ENCODE results near the gene NEDD4L. TPM values are rescaled to one million over a fixed set of nuclear protein-coding genes. Genes with fewer than 3 reads are reported as not detected.

NEDD4L gene
- total RNA-seq, 1 donor from 2014 or later = 93.9 TPM

DNA sequence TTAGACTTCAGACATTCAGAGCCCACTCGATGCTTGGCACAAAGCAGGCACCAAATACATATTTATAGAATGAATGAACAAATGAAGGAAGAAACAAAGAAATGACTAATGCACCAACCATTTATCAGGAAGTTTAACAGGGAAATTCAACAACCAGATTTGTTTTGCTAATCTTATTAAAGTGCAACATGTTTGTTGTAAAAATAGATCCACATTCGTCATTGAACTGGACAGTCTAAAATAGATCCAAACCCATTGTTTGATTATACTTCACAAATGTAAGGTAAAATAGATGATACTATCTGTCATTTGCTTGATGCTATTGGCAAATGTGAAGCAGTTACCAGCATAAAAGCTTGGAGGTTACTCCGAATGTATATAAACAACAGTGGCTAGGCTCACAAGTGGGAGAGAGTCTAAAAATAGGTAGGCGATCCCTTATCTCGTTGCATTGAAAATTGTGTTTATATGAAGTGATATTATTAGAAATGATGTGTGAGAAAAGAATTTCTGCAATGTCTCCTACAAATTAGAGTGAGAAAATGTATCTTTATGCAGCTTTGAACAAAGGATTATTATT, 246.2 kb downstream of the NEDD4L start:
- Histone ChIP-seq H3K4me1 (ENCODE audit: insufficient read depth, low read length) (peaks cover 37% of the 10 kb centered on the region), H3K4me2 (ENCODE audit: low read length) (peak overlapping the region; percentile 57), H3K27ac (ENCODE audit: low read depth, low read length) (peak overlapping the region; percentile 50), H4K20me1 (ENCODE audit: insufficient read depth, low read length) (peaks cover 64% of the 10 kb centered on the region), H3K4me3 (ENCODE audit: insufficient read depth, low read depth, low read length) (no peak overlapping the region), H3K27me3 (ENCODE audit: insufficient read depth, low read length) (no peaks in the 10 kb centered on the region), H2AFZ (ENCODE audit: low read depth, low read length) (no peak overlapping the region), H3K36me3 (ENCODE audit: insufficient read depth, low read length) (no peaks in the 10 kb centered on the region), H3K9ac (ENCODE audit: low read length) (no peak overlapping the region), H3K79me2 (ENCODE audit: insufficient read depth, low read length) (peaks cover 62% of the 10 kb centered on the region), H3K9me3 (ENCODE audit: insufficient read depth, low read depth, low read length) (no peaks in the 10 kb centered on the region)
- Mint-ChIP-seq H3K36me3 (ENCODE audit: low read depth, unreplicated experiment) (no peaks in the 10 kb centered on the region), H3K27ac (ENCODE audit: unreplicated experiment) (no peak overlapping the region), H3K4me1 (ENCODE audit: low read depth, unreplicated experiment) (peaks cover 50% of the 10 kb centered on the region), H3K4me3 (ENCODE audit: unreplicated experiment) (no peak overlapping the region), H3K27me3 (ENCODE audit: low read depth, unreplicated experiment) (no peaks in the 10 kb centered on the region), H3K9me3 (ENCODE audit: unreplicated experiment) (no peaks in the 10 kb centered on the region)
- TF ChIP-seq, protein P1, sequence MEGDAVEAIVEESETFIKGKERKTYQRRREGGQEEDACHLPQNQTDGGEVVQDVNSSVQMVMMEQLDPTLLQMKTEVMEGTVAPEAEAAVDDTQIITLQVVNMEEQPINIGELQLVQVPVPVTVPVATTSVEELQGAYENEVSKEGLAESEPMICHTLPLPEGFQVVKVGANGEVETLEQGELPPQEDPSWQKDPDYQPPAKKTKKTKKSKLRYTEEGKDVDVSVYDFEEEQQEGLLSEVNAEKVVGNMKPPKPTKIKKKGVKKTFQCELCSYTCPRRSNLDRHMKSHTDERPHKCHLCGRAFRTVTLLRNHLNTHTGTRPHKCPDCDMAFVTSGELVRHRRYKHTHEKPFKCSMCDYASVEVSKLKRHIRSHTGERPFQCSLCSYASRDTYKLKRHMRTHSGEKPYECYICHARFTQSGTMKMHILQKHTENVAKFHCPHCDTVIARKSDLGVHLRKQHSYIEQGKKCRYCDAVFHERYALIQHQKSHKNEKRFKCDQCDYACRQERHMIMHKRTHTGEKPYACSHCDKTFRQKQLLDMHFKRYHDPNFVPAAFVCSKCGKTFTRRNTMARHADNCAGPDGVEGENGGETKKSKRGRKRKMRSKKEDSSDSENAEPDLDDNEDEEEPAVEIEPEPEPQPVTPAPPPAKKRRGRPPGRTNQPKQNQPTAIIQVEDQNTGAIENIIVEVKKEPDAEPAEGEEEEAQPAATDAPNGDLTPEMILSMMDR (IDR thresholded peaks at IDR 0.05; ENCODE audit: insufficient read depth, low read depth, low read length) = no peak
- no peak for TF ChIP-seq EZH2 (IDR thresholded peaks at IDR 0.05; ENCODE audit: insufficient read depth, low read length)
- FAIRE-seq (peak; percentile 39), DNase-seq (ENCODE audit: low read depth) (peak; percentile 73)

DNA sequence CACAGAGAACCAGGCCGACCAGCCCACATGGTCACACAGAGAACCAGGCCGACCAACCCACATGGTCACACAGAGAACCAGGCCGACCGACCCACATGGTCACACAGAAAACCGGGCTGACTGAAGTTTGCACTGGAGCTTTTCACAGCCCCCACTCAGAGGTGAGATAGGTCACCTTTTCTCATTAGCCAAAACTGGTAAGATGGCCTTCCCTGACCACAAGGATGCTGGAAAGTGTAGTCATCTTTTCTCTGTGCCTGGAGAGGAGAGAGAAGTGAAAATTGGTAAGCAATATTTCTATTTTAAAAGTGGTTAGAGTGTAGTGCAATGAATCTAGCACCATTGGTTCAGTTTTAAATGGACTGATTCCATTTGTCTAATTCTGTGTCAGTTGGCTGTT, 247.1 kb downstream of the NEDD4L start:
- Histone ChIP-seq H4K20me1 (ENCODE audit: insufficient read depth, low read length) (peaks cover 64% of the 10 kb centered on the region), H3K9ac (ENCODE audit: low read length) (peak overlapping the region; percentile 40), H3K79me2 (ENCODE audit: insufficient read depth, low read length) (peaks cover 57% of the 10 kb centered on the region), H3K36me3 (ENCODE audit: insufficient read depth, low read length) (no peaks in the 10 kb centered on the region), H3K9me3 (ENCODE audit: insufficient read depth, low read depth, low read length) (no peaks in the 10 kb centered on the region), H2AFZ (ENCODE audit: low read depth, low read length) (no peak overlapping the region), H3K4me1 (ENCODE audit: insufficient read depth, low read length) (peaks cover 37% of the 10 kb centered on the region), H3K4me3 (ENCODE audit: insufficient read depth, low read depth, low read length) (no peak overlapping the region), H3K27me3 (ENCODE audit: insufficient read depth, low read length) (no peaks in the 10 kb centered on the region), H3K4me2 (ENCODE audit: low read length) (peak overlapping the region; percentile 57), H3K27ac (ENCODE audit: low read depth, low read length) (peak overlapping the region; percentile 77)
- no peak for FAIRE-seq
- Mint-ChIP-seq H3K27ac (ENCODE audit: unreplicated experiment) (peak overlapping the region; percentile 14), H3K4me3 (ENCODE audit: unreplicated experiment) (no peak overlapping the region), H3K27me3 (ENCODE audit: low read depth, unreplicated experiment) (no peaks in the 10 kb centered on the region), H3K4me1 (ENCODE audit: low read depth, unreplicated experiment) (peaks cover 54% of the 10 kb centered on the region), H3K36me3 (ENCODE audit: low read depth, unreplicated experiment) (no peaks in the 10 kb centered on the region), H3K9me3 (ENCODE audit: unreplicated experiment) (no peaks in the 10 kb centered on the region)
- TF ChIP-seq EZH2 (IDR thresholded peaks at IDR 0.05; ENCODE audit: insufficient read depth, low read length) = no peak
- TF ChIP-seq, protein P1 (IDR thresholded peaks at IDR 0.05; ENCODE audit: insufficient read depth, low read depth, low read length) = no peak
- DNase-seq (ENCODE audit: low read depth) = no peak

DNA sequence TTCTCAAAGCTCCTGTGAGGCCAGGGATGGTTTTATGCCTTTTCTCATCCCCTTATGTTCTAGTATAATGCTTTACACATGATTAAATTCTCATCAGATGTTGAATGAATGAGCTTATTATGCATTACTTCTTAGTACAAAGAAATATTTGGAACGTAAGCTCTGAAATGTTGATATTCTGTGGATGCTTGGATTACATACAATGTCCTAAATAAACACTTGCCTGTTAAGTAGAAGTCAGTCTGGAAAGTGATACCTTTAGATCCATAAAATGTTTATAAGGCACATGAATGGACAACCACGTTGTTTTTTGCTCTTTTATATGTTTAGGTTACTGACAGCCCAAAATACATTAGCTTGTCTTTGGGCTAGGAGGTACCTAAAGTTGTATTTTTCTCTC, 248.6 kb downstream of the NEDD4L start:
- FAIRE-seq = no peak
- no peaks in the 10 kb centered on the region for H3K9me3 ChIP-seq (ENCODE audit: insufficient read depth, low read depth, low read length)
- Mint-ChIP-seq H3K4me1 (ENCODE audit: low read depth, unreplicated experiment) (peaks cover 49% of the 10 kb centered on the region), H3K27me3 (ENCODE audit: low read depth, unreplicated experiment) (no peaks in the 10 kb centered on the region), H3K27ac (ENCODE audit: unreplicated experiment) (no peak overlapping the region), H3K9me3 (ENCODE audit: unreplicated experiment) (no peaks in the 10 kb centered on the region), H3K36me3 (ENCODE audit: low read depth, unreplicated experiment) (no peaks in the 10 kb centered on the region), H3K4me3 (ENCODE audit: unreplicated experiment) (no peak overlapping the region)
- no peak overlapping the region for H3K27ac ChIP-seq (ENCODE audit: low read depth, low read length)
- peaks cover 33% of the 10 kb centered on the region for H3K4me1 ChIP-seq (ENCODE audit: insufficient read depth, low read length)
- no peak overlapping the region for H3K4me3 ChIP-seq (ENCODE audit: insufficient read depth, low read depth, low read length)
- no peaks in the 10 kb centered on the region for H3K27me3 ChIP-seq (ENCODE audit: insufficient read depth, low read length)
- peaks cover 68% of the 10 kb centered on the region for H4K20me1 ChIP-seq (ENCODE audit: insufficient read depth, low read length)
- H3K36me3 ChIP-seq (ENCODE audit: insufficient read depth, low read length) = no peaks in the 10 kb centered on the region
- no peak for DNase-seq (ENCODE audit: low read depth)
- H3K9ac ChIP-seq (ENCODE audit: low read length) = no peak overlapping the region
- TF ChIP-seq, protein P1 (IDR thresholded peaks at IDR 0.05; ENCODE audit: insufficient read depth, low read depth, low read length) = no peak
- TF ChIP-seq EZH2 (IDR thresholded peaks at IDR 0.05; ENCODE audit: insufficient read depth, low read length) = no peak
- no peak overlapping the region for H3K4me2 ChIP-seq (ENCODE audit: low read length)
- no peak overlapping the region for H2AFZ ChIP-seq (ENCODE audit: low read depth, low read length)
- H3K79me2 ChIP-seq (ENCODE audit: insufficient read depth, low read length) = peaks cover 47% of the 10 kb centered on the region
